Heart right ventricle (tissue), 16 donors: ENCODE data around the gene ZMAT3. TPM values are rescaled to one million over a fixed set of nuclear protein-coding genes. Genes with fewer than 3 reads are reported as not detected.
A peak's percentile ranks its signal among the peaks of the same experiment; 100 is the strongest.

Experiments used
- ATAC-seq, 8 donors: fragments of 200-7000 bp; cut with Tn5 transposase; one replicate each; pipeline ENCODE4 v1.9.1; 2020; ENCODE audit warnings: mild to moderate bottlenecking in 8 of 8, moderate library complexity in 8 of 8, moderate number of reproducible peaks in 1 of 8
- DNase-seq, 2 donors: peaks; one replicate each; pipeline ENCODE4 v3.0.0-alpha.2; 2020
- H3K27ac ChIP-seq, 10 donors: fragments of 200-600 bp; sonication (generic) in 2 of 10; one replicate each; pipeline versions ENCODE4 v1.5.0 to v1.8.0; 2020 to 2022; ENCODE audit warnings: mild to moderate bottlenecking in 3 of 10
- H3K27me3 ChIP-seq, 7 donors: fragments of 200-600 bp; one replicate each; pipeline ENCODE4 v1.8.0; 2021 to 2022; ENCODE audit warnings: mild to moderate bottlenecking in 2 of 7
- H3K36me3 ChIP-seq, 9 donors: fragments of 200-600 bp; sonication (generic) in 1 of 9; one replicate each; pipeline versions ENCODE4 v1.5.0 to v1.8.0; 2020 to 2022; ENCODE audit warnings: mild to moderate bottlenecking in 2 of 9
- H3K4me1 ChIP-seq, 9 donors: fragments of 200-600 bp; sonication (generic) in 1 of 9; one replicate each; pipeline versions ENCODE4 v1.5.0 to v1.8.0; 2020 to 2022; ENCODE audit warnings: mild to moderate bottlenecking in 4 of 9
- H3K4me3 ChIP-seq, 10 donors: fragments of 200-600 bp; sonication (generic) in 2 of 10; one replicate each; pipeline versions ENCODE4 v1.5.0 to v1.8.0; 2020 to 2022; ENCODE audit warnings: mild to moderate bottlenecking in 7 of 10, moderate library complexity in 2 of 10
- H3K9me3 ChIP-seq, 11 donors: fragments of 200-600 bp in 10 of 11; sonication (generic) in 2 of 11; one replicate each; pipeline versions ENCODE4 v1.5.0 to v1.8.0; 2013 to 2022; ENCODE audit warnings: mild to moderate bottlenecking in 2 of 11, control low read depth in 1 of 11, moderate library complexity in 1 of 11
- WGBS, 2 donors: extraction: QIAGEN DNeasy Blood & Tissue Kit; methylation state at CpG; one replicate each; pipeline ENCODE4 v1.1.7; 2013; ENCODE audit warnings: inconsistent platforms in 1 of 2; 5-methylcytosine and 5-hydroxymethylcytosine counted together
- intact Hi-C, 10 donors: fragments of 100-400 bp; cut with DNase I; formaldehyde crosslinking; loops; one replicate each; pipeline versions ENCODE4 v1.11.1 to v1.14.2; 2022
- polyA plus RNA-seq, 2 donors: library from polyadenylated mRNA; stranded (reverse); fragments of 200-250 nt; gene quantifications; one replicate each; pipeline ENCODE4 v1.2.3, GENCODE V29; 2013
- total RNA-seq, 10 donors: library from RNA; stranded (reverse); fragmentation: NEBNext Ultra II Directional in 3 of 10; extraction: Animal tissue kit (Norgen Biotek cat#: 25700) in 3 of 10; gene quantifications; one replicate each; pipeline versions ENCODE4 v1.2.1 to v1.2.4, GENCODE V29; 2021 to 2023
- TF ChIP-seq, protein P1 (sequence below), 9 donors: fragments of 200-600 bp; sonication (generic) in 2 of 9; IDR thresholded peaks; one replicate each; pipeline versions ENCODE4 v1.5.0 to v1.8.0; 2021 to 2022; ENCODE audit warnings: antibody characterized with exemption in 9 of 9, mild to moderate bottlenecking in 5 of 9, moderate library complexity in 1 of 9
- donor health status: Arrhythmogenic right ventricular cardiomyopathy.
- donor health status: ischemic (EF 13 %, LVEDD 7.1; RV severe dilation, severe dysfunction).
- donor health status: healthy with polysubstance abuse.
- donor health status: DM: no; HTN: yes; CAD: no.
- donor health status: DM: no; HTN: no; CAD: no.
- donor health status: ischemic (EF 25% LVEDD 6.9; RV normal size, moderate dysfunction).
- donor health status: ischemic (EF 25% LVEDD 5.7; RV mildly dilated, moderate dysfunction).
- donor health status: healthy.
- donor health status: DM: yes; HTN: yes; CAD: no.
- donor health status: Ischemic cardiomyopathy.
- donor health status: ischemic (EF 35%, LVEDD 5.7; RV mildly dilated, moderate dysfunction).
- donor health status: nonischemic (EF 11% LVEDD 7.7; RV severe dilation, severe dysfunction).
- donor health status: DM: yes; HTN: yes; CAD: no.
- donor health status: PGD.
- donor health status: ischemic (EF 29% LVEDD 5.4; RV normal size, mild dysfunction).
- donor health status: nonischemic (EF 23%, LVEDD 6.1; RV moderate dilation, normal function).

ZMAT3 gene
- total and polyA plus RNA-seq, 12 donors: 1.8 to 18.2 (median 12.6) TPM

DNA sequence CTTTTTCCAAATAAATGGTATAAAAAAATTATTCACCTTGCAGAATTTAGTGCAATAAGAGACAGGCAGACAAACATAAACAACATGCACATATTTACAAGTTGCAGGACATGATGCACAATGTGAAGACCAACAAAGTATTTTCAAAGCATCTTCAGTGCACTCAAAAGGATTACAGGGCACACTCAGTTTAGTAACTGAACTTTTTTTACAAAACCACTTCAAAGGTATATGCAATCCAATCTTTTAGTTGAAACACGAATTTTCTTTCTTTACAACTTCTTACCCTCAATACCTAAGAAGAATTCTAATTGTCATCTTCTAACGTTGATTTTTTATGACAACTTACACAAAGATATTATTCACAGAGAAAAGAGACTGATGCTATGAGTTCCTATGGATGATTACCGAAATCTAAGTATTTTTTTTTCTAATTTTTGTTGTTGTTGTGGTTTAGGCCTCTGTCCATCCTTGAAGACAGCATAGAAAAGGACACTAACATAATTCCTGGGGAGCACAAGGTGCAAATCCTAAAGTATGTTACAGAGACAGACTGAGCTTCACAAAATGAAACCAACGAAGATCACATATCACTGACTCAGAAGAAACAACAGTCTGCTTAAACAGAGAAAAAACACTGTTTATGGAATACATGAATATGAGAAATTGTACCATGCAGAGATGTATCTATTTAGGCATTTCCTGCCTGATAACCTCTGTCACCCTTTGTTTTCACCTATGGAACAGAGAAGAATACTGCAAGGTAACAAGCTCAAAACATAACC is 50.3 kb downstream of the ZMAT3 start:
- intact Hi-C loops: loop anchor here in 1 of 10 donors (10.0 kb wide), 1 partner anchor 53 kb away; the partner anchor contains the start of gene ZMAT3

DNA sequence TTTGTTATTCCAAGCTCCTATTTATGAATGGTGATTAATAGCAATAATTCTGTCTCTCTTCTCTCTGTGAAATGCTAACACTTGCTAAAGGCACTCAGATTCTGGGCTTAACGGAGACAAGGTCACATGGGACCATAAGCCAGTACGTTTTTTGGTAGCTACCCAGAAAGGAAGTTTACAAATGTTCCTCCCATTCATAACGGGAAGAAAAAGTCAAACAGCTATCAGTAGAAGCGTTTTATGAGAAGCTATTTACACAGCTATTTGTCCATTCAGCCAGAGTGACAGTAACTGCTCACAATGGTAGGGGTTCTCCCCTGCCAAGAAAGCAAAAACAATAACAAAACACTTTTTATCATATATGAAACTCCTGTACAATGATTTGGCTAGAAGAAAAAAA is 51.5 kb downstream of the ZMAT3 start:
- intact Hi-C loops: loop anchor here in 1 of 10 donors (10.0 kb wide), 1 partner anchor 55 kb away; the partner anchor contains the start of gene ZMAT3
- peak overlapping the region in 1 of 10 donors; percentile 3 for H3K4me3 ChIP-seq
- TF ChIP-seq, protein P1, sequence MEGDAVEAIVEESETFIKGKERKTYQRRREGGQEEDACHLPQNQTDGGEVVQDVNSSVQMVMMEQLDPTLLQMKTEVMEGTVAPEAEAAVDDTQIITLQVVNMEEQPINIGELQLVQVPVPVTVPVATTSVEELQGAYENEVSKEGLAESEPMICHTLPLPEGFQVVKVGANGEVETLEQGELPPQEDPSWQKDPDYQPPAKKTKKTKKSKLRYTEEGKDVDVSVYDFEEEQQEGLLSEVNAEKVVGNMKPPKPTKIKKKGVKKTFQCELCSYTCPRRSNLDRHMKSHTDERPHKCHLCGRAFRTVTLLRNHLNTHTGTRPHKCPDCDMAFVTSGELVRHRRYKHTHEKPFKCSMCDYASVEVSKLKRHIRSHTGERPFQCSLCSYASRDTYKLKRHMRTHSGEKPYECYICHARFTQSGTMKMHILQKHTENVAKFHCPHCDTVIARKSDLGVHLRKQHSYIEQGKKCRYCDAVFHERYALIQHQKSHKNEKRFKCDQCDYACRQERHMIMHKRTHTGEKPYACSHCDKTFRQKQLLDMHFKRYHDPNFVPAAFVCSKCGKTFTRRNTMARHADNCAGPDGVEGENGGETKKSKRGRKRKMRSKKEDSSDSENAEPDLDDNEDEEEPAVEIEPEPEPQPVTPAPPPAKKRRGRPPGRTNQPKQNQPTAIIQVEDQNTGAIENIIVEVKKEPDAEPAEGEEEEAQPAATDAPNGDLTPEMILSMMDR (IDR thresholded peaks at IDR 0.05): no peak
- 22 to 35% methylated on average over 4 of the region's 4 CpGs for WGBS, 2 donors
- H3K4me1 ChIP-seq: peaks cover 0 to 15% (median 10%) of the 10 kb centered on the region in 9 donors
- ATAC-seq: peak in 7 of 8 donors; percentile 12 to 67 (median 52)
- no peaks in the 10 kb centered on the region for H3K9me3 ChIP-seq
- H3K27me3 ChIP-seq: no peaks in the 10 kb centered on the region
- H3K36me3 ChIP-seq: peaks cover 0 to 31% (median 0%) of the 10 kb centered on the region in 9 donors
- peak overlapping the region in 6 of 10 donors; percentile 18 to 69 (median 30) for H3K27ac ChIP-seq
- DNase-seq: no peak

More for the DNA sequence above, 50.3 kb downstream of the ZMAT3 start:
- Histone ChIP-seq H3K4me3 (no peak overlapping the region), H3K36me3 (peaks cover 0 to 41% (median 0%) of the 10 kb centered on the region in 9 donors), H3K27ac (no peak overlapping the region), H3K4me1 (peaks cover 0 to 15% (median 10%) of the 10 kb centered on the region in 9 donors), H3K27me3 (no peaks in the 10 kb centered on the region), H3K9me3 (no peaks in the 10 kb centered on the region)
- WGBS, 2 donors: 87 to 89% methylated on average over 4 of the region's 4 CpGs
- DNase-seq: no peak
- TF ChIP-seq, protein P1 (IDR thresholded peaks at IDR 0.05): no peak
- no peak for ATAC-seq

- intact Hi-C loops: loop anchor here in 9 of 10 donors (2.0 to 10.0 kb wide), 9 partner anchors 53 to 538 kb away; partner anchors contain the start of genes PIK3CA (in 3 of the 9), ZNF639 (in 2 of the 9) and ZMAT3 (in 1 of the 9)
Measured at GRCh38 chr3:179018808-179019207, 52.8 kb downstream of the ZMAT3 start.

More at GRCh38 chr3:179018808-179019207, 52.8 kb downstream of the ZMAT3 start:
- TF ChIP-seq, protein P1 (IDR thresholded peaks at IDR 0.05): no peak
- DNase-seq (no peak), ATAC-seq (no peak)
- 89 to 95% methylated on average over 1 of the region's 1 CpG for WGBS, 2 donors
- H3K36me3 ChIP-seq: peaks cover 0 to 18% (median 0%) of the 10 kb centered on the region in 9 donors
- no peaks in the 10 kb centered on the region for H3K27me3 ChIP-seq
- no peak overlapping the region for H3K27ac ChIP-seq
- no peaks in the 10 kb centered on the region for H3K9me3 ChIP-seq
- no peak overlapping the region for H3K4me3 ChIP-seq
- H3K4me1 ChIP-seq: peaks cover 0 to 15% (median 10%) of the 10 kb centered on the region in 9 donors
